Adrenal gland (tissue), 5 donors: ENCODE measurements around the gene CNFN.

Source experiments
- CTCF ChIP-seq, 6 experiments: fragments of 450-650 bp in 4 of 6; fragments of 200-600 bp in 2 of 6; sonication (generic) in 1 of 6; IDR thresholded peaks; 1 replicate in 5 of 6; 2 replicates in 1 of 6; pipeline versions ENCODE4 v1.5.1 to v1.8.0; 2016 to 2021; ENCODE audit warnings: antibody characterized with exemption in 6 of 6, mild to moderate bottlenecking in 2 of 6, moderate library complexity in 1 of 6
- POLR2A ChIP-seq, 2 donors: fragments of 450-650 bp; IDR thresholded peaks; one replicate each; pipeline ENCODE4 v1.6.1; 2017; ENCODE audit warnings: antibody characterized with exemption in 2 of 2, mild to moderate bottlenecking in 2 of 2, moderate library complexity in 1 of 2
- donor health status: DM: no; HTN: no; CAD: no.

GRCh38 chr19:42426643-42427042 is 36.5 kb upstream of the CNFN start:
- TF ChIP-seq CTCF (IDR thresholded peaks at IDR 0.05) = no peak
- no peak for TF ChIP-seq POLR2A (IDR thresholded peaks at IDR 0.05)
